ENCODE results near the gene CLEC4D.

Gene CLEC4D

GRCh38 chr12:8549381-8549780 is 36.1 kb downstream of the CLEC4D start:
- DNase-seq (ENCODE audit: extremely low read depth, low read depth), result no peak
- TF ChIP-seq CTCF (IDR thresholded peaks at IDR 0.05; ENCODE audit: low read depth, low read length), result no peak

GRCh38 chr12:8553088-8553627 is 39.9 kb downstream of the CLEC4D start:
- DNase-seq (ENCODE audit: extremely low read depth, low read depth), result no peak
- TF ChIP-seq CTCF (IDR thresholded peaks at IDR 0.05; ENCODE audit: low read depth, low read length), result no peak

- no peak for TF ChIP-seq CTCF (IDR thresholded peaks at IDR 0.05; ENCODE audit: low read depth, low read length)
- DNase-seq (ENCODE audit: extremely low read depth, low read depth), result no peak
Observed at GRCh38 chr12:8554451-8555195, 41.3 kb downstream of the CLEC4D start.

GRCh38 chr12:8556531-8557097 is 43.3 kb downstream of the CLEC4D start:
- no peak for DNase-seq (ENCODE audit: extremely low read depth, low read depth)
- TF ChIP-seq CTCF (IDR thresholded peaks at IDR 0.05; ENCODE audit: low read depth, low read length), result no peak

- no peak for TF ChIP-seq CTCF (IDR thresholded peaks at IDR 0.05; ENCODE audit: low read depth, low read length)
- DNase-seq (ENCODE audit: extremely low read depth, low read depth), result no peak
Observed at GRCh38 chr12:8559676-8560075, 46.4 kb downstream of the CLEC4D start.

- DNase-seq (ENCODE audit: extremely low read depth, low read depth), result no peak
- no peak for TF ChIP-seq CTCF (IDR thresholded peaks at IDR 0.05; ENCODE audit: low read depth, low read length)
Observed at GRCh38 chr12:8561011-8561410, 47.7 kb downstream of the CLEC4D start.

- no peak for TF ChIP-seq CTCF (IDR thresholded peaks at IDR 0.05; ENCODE audit: low read depth, low read length)
- DNase-seq (ENCODE audit: extremely low read depth, low read depth), result no peak
Observed at GRCh38 chr12:8562310-8562709, 49.0 kb downstream of the CLEC4D start.
